GM19239 (cell line): ENCODE measurements around the gene USP4.
"Not testable (repeated sequence)": the region's sequence is repeated elsewhere in the genome, so short reads cannot be mapped to it uniquely, and the experiment has no call there.

Source experiments
- DNase-seq: peaks from one replicate; pipeline ENCODE4 v3.0.0; 2011; ENCODE audit warnings: low spot score; ENCODE audit not compliant: insufficient read length
- FAIRE-seq: peaks from 2 replicates; lab custom pipeline; 2011; peaks lifted over from hg19 to GRCh38; lab: Jason Lieb, UNC

USP4 gene, protein sequence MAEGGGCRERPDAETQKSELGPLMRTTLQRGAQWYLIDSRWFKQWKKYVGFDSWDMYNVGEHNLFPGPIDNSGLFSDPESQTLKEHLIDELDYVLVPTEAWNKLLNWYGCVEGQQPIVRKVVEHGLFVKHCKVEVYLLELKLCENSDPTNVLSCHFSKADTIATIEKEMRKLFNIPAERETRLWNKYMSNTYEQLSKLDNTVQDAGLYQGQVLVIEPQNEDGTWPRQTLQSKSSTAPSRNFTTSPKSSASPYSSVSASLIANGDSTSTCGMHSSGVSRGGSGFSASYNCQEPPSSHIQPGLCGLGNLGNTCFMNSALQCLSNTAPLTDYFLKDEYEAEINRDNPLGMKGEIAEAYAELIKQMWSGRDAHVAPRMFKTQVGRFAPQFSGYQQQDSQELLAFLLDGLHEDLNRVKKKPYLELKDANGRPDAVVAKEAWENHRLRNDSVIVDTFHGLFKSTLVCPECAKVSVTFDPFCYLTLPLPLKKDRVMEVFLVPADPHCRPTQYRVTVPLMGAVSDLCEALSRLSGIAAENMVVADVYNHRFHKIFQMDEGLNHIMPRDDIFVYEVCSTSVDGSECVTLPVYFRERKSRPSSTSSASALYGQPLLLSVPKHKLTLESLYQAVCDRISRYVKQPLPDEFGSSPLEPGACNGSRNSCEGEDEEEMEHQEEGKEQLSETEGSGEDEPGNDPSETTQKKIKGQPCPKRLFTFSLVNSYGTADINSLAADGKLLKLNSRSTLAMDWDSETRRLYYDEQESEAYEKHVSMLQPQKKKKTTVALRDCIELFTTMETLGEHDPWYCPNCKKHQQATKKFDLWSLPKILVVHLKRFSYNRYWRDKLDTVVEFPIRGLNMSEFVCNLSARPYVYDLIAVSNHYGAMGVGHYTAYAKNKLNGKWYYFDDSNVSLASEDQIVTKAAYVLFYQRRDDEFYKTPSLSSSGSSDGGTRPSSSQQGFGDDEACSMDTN

DNA sequence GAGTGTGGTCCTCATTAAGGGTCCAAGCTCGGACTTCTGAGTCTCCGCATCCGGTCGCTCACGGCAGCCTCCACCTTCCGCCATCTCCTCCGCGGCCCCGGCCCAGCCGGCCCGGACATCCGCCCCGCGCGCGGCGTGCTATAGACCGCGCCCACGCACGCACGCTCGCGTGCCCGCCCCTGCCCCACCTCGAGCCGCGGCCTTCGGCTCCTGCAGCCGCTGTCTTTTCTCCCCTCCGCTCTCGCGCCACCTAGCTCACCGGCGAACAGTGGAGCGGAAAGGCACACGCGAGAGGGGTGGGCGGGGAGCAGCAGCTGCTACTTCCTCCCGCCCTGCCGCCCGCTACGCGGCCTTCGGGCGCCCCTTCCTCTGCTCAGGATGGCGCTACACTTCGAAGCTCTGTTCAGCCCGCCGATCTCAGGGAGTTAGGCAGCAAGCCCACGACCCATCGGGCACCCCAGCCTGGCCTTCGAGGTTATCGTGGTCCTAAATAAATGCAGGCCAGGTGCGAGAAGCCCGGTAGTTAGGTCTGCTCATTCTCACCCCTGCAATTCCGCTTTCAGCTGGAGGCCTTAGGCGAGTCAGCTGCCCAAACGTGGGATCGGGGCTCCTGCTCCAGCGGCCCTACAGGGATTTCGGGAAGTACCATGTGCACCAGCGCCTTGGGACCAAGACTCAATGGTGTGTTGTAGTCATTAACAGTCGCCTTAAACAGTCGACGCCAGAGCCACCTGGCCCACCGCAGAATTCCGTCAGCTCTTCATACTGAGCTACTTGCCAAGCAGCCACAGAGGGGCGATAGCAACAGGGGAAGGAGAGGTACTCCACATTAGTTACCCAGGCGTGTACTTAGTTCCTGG, at the start of gene USP4:
TSS of gene USP4 (minus strand) at position 113 of the 860 bp plus-strand sequence. CDS start at position 84, 29 bp downstream.
- FAIRE-seq (no peak), DNase-seq (peak; percentile 81)

DNA sequence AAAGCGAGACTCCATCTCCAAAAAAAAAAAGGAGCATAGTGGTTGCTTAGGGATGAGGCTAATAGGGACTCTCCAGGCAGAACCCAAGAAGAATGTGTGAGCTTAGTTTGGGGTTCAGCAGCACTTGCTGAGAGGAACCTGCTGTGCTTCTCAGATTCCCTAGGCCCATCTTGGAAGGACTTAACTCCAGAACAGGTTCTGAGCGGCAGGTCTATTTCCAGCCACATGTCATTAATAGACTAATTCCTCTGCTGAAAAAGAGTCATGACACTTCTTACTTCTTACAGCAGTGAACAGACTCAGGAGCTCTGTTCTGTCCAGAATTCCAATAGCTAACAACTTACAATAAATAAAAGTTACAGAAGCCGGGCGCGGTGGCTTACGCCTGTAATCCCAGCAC, 49.4 kb upstream of the USP4 start:
- no peak for FAIRE-seq
- no peak for DNase-seq

DNA sequence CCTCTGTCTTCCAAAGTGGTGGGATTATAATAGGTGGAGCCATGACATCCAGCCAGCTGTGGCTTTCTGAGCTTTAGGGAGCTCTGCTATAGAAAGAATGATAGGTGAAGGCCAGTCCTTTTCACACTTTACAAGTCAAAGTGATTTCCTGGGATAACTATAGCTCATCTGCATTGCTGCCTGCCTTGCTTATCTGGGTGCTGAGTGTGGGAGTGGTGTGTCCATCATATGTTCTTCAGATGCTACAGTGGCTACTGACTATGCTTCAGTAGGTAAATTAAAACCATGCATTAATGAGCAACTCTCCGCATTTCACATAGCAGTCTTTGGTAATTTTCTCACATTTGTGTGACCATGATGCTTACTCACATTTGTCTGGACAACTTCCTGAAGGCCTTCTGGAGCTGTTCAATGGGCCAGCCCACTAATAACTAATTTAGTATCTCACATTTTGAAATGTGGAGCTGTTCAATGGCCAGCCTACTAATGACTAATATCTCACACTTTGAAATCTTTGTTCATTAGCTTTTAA, 48.5 kb upstream of the USP4 start:
- DNase-seq (no peak), FAIRE-seq (no peak)

DNA sequence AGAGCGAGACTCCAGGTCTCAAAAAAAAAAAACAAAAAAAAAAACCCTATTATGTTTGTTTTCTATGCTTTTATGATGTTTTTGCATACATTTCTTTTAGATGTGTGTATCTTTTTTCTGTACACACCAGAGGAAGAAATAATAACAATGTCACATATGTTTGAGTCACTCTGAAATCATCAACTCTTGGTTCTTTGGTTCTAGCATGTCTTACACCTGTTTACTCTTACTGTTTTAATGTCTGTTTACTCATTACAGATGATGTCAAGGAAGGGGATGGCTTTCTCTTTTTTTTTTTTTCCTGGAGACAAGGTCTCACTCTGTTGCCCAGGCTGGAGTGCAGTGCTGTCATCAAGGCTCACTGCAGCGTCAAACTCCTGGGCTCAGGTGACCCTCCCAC, 47.9 kb upstream of the USP4 start:
- DNase-seq = no peak
- FAIRE-seq = no peak

DNA sequence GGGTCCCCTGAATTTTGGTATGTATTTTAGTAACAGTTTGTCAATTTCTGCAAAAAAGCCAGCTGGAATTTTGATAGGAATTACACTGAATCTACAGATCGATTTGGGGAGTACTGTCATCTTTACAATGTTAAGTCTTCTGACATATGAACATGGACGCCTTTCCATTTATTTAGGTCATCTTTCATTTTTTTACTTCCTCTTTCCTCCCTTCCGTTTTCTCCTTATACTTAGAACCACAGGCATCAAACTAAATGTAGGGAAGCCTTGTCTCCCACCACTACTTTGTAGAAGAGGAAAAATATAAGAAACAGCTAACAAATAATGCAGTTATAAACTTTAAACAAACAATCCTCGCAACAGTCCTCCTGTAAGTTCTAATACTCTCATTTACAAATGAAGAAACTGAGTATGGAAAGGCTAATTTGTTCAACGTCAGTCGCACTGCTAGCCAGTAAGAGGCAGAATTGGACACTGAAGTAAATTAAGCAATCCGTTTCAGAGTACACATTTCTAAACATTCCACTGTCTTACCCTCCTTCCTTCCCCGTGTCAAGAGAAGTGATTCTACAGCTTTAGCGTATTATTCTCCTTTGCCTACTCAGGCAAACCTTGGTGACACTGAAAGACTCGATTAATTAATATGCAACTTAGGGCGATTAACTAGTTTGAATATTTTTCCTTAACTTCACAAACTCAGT, 46.4 kb upstream of the USP4 start:
- peak; percentile 48 for FAIRE-seq

DNA sequence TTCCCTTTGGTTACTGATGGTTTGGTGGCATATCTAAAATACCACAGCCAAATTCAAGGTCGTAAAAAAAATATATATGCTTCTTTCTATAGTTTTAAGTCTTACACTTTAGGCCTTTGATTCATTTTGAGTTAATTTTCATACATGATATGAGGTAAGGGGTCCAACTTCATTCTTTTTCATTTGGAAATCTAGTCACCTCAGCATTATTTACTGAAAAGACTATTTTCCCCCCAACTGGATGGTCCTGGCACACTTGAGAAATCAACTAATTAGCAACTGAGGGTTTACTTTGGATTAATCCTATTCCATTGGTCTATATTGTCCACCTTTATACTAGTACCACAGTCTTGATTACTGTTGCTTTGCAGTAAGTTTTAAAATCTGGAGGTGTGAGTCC, 45.8 kb upstream of the USP4 start:
- DNase-seq (no peak), FAIRE-seq (no peak)

More for the DNA sequence above, 46.4 kb upstream of the USP4 start:
- no peak for DNase-seq

DNA sequence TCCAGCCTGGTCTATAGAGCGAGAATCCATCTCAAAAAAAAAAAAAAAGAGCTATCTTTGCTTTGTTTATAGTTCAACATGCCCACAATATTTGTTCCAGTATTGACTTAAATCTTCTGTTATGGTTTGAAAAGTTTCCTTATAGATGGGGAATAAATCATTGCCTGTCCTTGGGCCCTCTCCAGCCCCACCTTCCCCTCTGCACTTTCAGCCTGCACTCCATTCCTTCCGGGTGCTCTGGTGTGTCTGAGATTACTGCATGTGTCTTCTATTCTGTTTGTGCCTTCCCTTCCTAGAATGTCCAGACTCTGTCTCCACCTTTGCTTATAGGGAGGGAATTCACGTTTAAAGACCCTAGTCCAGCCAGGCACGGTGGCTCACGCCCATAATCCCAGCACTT, 43.5 kb upstream of the USP4 start:
- no peak for FAIRE-seq
- DNase-seq = no peak

DNA sequence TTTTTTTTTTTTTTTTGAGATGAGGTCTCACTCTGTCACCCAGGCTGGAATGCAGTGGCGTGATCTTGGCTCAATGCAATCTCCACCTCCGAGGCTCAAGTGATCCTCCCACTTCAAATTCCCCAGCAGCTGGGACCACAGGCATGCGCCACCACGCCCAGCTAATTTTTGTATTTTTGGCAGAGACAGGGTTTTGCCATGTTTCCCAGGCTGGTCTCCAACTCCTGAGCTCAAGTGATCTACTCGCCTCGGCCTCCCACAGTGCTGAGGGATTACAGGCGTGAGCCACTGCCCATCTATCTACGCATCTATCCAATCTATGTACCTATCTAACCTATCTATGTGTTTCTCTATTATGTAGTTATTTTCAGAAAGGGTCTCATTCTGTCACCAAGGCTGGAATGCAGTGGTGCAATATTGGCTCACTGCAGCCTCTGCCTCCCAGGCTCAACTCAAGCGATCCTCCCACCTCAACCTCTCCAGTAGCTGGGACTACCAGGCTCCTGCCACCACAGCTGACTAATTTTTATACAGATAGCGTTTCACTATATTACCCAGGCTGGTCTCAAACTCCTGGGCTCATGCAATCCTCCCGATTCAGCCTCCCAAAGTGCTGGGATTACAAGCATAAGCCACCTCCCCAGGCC, 38.5 kb upstream of the USP4 start:
- FAIRE-seq (no peak), DNase-seq (no peak)

DNA sequence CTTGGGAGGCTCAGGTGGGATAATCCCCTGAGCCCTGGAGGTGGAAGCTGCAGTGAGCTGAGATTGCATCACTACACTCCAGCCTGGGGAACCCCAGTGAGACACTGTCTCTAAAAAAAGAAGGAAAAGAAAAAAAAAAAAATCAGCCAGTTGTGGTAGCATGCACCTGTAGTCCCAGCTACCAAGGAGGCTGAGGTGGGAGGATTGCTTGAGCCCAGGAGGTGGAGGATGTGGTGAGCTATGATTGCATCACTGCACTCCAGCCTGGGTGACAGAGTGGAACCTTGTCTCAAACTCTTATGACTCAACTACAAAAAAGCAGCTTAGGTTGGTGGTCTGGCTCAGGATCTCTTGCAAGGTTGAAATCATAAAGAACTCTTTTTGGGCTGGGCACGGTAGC, 37.6 kb upstream of the USP4 start:
- FAIRE-seq (no peak), DNase-seq (no peak)

DNA sequence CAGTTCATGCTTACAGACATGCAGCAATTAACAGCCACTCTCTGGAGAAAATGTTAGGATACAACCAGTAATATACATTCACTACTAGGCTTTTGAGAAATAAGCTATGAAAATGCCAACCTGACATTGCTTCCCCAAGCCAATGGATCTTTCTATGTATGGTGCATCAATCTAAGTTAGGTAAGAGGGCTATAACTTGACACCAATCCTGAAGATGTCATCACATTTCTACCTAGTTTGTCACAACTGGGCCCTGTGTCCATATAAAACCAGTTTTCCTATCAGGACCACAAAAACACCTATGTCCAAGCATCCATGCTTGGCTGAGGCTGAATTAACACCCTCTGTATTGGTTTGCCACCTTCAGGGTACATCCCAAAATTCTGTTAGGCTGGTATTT, 32.1 kb upstream of the USP4 start:
- DNase-seq = no peak
- no peak for FAIRE-seq

DNA sequence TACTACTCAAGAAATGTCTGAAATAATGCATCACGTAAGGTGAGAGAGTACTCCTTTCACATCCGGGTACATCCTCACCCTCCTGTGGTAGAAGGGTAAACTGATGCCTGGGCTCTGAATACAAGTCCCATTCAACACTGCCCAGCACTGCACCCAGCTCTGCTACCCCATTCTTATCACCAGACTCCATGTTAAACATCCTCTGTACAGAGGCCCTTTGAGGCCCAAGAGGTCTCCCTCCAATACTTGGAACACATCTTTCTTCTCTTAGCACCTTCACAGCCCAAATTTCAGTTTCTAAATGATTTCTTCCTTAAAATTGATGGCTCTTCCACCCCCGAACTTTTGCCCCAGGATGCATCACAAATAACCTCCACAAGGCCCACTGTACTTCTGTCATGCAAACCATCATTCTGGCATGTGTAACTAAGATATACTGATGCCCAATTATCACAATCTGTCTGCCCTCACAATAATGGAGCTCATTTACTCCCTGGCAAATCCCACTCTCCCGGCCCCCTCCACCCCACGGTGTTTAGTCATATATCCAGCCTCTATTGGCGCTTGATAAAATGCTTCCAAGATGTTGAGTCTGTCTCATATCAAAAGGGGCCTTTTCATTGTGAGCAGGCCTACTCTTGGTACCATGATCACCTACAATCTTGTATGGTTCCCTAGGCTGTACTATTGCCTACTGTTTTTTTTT, 30.9 kb upstream of the USP4 start:
- FAIRE-seq = no peak

DNA sequence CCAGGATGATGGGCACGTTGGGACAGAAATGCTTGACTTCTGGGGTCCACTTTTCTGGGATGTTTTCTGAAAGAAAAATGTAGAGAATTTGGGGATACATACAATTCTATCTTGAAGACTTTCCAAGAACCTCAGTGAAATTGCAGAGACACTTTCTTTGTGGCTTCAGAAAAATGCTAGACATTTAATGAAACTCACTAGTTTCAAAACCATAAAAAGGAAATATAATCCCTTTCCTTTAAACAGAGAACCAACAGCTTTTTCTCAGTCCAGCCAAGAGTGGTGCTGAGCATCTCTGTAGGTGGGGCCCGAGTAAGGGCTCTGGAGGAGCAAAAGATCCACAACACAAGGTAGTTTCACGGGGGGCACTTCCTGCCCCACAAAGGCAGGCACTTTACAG, 22.7 kb upstream of the USP4 start:
- no peak for DNase-seq
- FAIRE-seq = no peak

More for the DNA sequence above, 30.9 kb upstream of the USP4 start:
- DNase-seq = no peak

DNA sequence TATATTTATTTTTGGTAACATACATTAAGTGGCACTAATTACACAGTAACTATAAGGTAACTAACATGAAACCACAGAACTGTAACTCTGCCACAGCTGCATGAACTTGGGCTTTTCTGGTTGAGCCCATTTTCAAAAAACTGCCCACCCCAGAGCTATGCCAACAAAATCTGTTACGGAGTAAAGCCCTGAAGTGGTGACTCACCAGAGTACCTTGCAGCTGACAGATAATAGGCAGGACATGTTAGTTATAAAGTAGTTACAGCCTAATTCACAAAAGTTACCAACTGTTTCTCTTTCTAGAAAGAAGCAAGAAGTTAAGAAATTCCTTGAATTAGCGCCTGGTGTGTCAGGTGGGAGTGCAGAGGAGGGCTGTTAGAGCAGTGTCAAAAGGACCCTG, 19.8 kb upstream of the USP4 start:
- DNase-seq (no peak), FAIRE-seq (no peak)

DNA sequence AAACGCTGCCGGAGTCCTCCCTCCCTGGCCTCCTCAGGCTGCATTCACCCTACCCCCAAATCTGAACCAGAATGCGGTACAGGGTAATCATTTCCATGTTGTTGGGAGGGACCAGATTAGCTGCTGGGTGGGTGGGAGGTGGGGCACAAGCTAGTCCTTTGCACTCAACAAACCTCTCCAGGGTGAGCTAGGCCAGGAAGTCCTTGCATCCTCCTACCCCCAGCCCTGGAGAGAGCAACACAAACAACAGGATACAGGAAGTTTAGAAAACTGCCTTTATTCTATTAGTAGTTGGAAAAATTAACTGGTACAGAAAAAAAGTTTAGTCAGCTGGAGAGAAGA, 19.0 kb upstream of the USP4 start:
- DNase-seq = no peak
- peak; percentile 37 for FAIRE-seq

DNA sequence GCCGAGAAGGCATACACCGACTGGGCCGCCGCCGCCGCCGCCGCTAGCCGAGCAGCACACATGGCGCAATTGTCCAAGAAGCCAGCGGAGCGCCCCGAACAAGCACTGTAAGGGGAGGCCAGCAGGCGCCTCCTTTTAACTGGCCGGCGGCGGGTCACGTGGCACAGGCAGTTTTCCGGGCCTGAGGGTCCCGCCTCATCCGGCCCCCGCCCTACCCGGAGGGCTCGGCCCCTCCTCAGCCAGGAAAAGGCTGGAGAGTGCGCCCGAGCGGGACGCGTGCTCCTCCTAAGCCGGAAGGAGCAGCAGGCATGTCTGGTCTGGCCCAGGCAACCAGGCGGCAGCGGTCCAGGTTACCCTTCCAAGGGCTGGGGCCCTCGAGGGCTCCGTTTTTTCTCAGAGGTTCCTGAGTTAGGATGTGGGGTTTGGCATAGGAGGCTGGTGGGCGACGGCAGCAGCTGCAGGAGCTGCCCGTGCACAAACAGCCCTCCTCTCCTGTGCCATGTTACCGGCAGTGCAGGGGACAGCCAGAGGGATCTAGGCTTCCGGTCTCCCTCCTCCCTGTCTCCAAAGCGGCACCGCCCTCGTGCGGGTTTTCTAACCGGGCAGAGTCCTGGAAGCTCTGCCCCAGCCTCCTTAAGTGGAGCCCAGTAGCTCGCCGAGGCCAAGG, 18.5 kb upstream of the USP4 start, which contains the start of gene GPX1:
TSS of gene GPX1 (minus strand) at position 137 of the 667 bp plus-strand sequence. CDS start at position 62, 75 bp downstream.
- FAIRE-seq (peak; percentile 92), DNase-seq (peak; percentile 69)

DNA sequence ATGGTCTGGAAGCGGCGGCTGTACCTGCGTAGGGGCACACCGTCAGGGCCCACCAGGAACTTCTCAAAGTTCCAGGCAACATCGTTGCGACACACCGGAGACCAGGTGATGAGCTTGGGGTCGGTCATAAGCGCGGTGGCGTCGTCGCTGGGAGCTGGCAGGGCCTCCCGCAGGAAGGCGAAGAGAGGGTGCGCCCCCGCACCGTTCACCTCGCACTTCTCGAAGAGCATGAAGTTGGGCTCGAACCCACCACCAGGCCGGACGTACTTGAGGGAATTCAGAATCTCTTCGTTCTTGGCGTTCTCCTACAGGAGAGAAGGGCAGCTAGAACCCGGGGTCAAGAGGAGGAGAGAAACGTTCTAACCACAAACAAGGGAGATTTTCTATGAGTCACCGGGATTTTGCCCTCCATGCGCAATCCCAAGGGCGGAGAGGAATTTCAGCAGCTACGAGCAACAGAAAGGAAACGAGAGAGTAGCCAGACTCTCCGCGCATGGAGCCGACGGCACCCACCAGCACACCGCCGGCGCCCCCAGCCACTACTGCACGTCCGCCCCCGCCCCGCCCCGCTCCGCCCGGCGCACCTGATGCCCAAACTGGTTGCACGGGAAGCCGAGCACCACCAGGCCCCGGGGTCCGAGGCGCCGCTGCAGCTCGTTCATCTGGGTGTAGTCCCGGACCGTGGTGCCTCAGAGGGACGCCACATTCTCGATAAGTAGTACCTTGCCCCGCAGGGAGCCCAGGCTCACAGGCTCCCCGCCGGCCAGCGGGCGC, 17.8 kb upstream of the USP4 start:
- not testable (repeated sequence) for DNase-seq, FAIRE-seq

DNA sequence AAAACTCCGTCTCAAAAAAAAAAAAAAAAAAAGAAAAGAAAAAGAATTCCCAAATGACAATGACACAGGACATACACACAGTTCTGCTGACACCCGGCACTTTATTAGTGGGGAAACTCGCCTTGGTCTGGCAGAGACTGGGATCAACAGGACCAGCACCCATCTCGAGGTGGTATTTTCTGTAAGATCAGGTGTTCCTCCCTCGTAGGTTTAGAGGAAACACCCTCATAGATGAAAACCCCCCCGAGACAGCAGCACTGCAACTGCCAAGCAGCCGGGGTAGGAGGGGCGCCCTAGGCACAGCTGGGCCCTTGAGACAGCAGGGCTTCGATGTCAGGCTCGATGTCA, 17.2 kb upstream of the USP4 start:
- not testable (repeated sequence) for FAIRE-seq, DNase-seq
